H1 (cell line): ENCODE measurements around the gene VPREB1. TPM values are rescaled to one million over a fixed set of nuclear protein-coding genes. Genes with fewer than 3 reads are reported as not detected.

Source experiments
- CHD7 ChIP-seq: fragments of 300-600 bp; sonication (generic); IDR thresholded peaks from 2 replicates; pipeline ENCODE4 v1.7.1; 2012; ENCODE audit warnings: low read length, moderate library complexity, mild to moderate bottlenecking, inconsistent platforms; ENCODE audit not compliant: insufficient replicate concordance
- EZH2 ChIP-seq: fragments of 200-600 bp; sonication (generic); IDR thresholded peaks from 2 replicates; pipeline ENCODE4 v1.7.1; 2012; ENCODE audit warnings: low read depth, mild to moderate bottlenecking, moderate library complexity, low read length, inconsistent platforms; ENCODE audit not compliant: severe bottlenecking
- TAF1 ChIP-seq: IDR thresholded peaks from 2 replicates; pipeline ENCODE4 v1.6.1; 2011; ENCODE audit warnings: mild to moderate bottlenecking, low read depth, low read length
- polyA plus RNA-seq, 7 experiments: library from polyadenylated mRNA; depleted of rRNA in 3 of 7; stranded (reverse) in 5 of 7; unstranded in 2 of 7; fragments of >200 nt in 5 of 7; fragments of 200-250 nt in 2 of 7; gene quantifications; 1 replicate in 5 of 7; 2 replicates in 1 of 7; 4 replicates in 1 of 7; pipeline versions ENCODE4 v1.2.1 to v1.2.3, GENCODE V29; 2011 to 2013; ENCODE audit warnings: missing spikeins in 2 of 7, mixed read lengths in 2 of 7
- total RNA-seq: library from RNA; stranded (reverse); fragmentation: NEBNext Ultra II Directional; extraction: Animal tissue kit (Norgen Biotek cat#: 25700); gene quantifications from 2 replicates; pipeline ENCODE4 v1.2.1, GENCODE V29; 2021

The VPREB1 gene
- total and polyA plus RNA-seq, 2 of the 8 experiments (the other 6 are each of a cell fraction or from before 2014, with no cell fraction given): not detected

DNA sequence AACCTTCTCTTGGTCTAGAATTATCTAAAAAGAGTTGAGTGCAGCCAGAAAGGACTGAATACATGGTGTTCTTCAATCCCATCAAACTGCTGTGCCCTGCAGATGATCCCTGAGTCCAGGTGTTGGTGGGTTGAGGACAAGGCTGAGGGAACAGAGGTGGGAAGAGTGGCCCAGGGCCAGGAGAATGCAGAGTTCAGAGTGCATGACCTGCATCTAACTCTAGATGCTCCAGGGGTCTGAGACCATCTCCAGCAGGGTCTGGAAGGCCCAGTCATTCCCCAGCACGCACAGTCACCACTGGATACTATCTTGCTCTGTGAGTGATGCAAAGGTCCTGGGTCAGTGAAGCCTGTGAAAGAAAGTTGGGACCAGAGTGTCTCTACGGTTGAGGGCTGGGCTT, 2.1 kb upstream of the VPREB1 start (continued):
- no peak for TF ChIP-seq CHD7
- TF ChIP-seq TAF1: no peak
- peak; percentile 10 for TF ChIP-seq EZH2
